ENCODE results near the gene ENGASE.
"Not testable (repeated sequence)": the region's sequence is repeated elsewhere in the genome, so short reads cannot be mapped to it uniquely, and the experiment has no call there.

The ENGASE gene

GRCh38 chr17:79029327-79030009, 45.2 kb upstream of the ENGASE start:
- Histone ChIP-seq H3F3A (ENCODE audit: insufficient read depth) (no peaks in the 10 kb centered on the region), H2AFZ (ENCODE audit: low read depth, low read length, severe bottlenecking) (no peak overlapping the region), H3K4me3 (ENCODE audit: insufficient read depth, low read length, poor library complexity, severe bottlenecking) (no peak overlapping the region), H3K79me2 (ENCODE audit: insufficient read depth, low read length) (no peaks in the 10 kb centered on the region), H3K27me3 (ENCODE audit: low read length) (no peaks in the 10 kb centered on the region), H3K9me2 (replicated peaks; ENCODE audit: insufficient read depth, low read length) (no peaks in the 10 kb centered on the region), H3K9me3 (ENCODE audit: insufficient read depth, low read length) (no peaks in the 10 kb centered on the region), H4K20me1 (ENCODE audit: low read depth, low read length) (no peaks in the 10 kb centered on the region), H3K36me3 (ENCODE audit: low read length) (no peaks in the 10 kb centered on the region), H3K4me2 (ENCODE audit: low read depth, low read length, poor library complexity, severe bottlenecking) (no peak overlapping the region), H3K27ac (ENCODE audit: low read depth, low read length) (no peak overlapping the region), H3K9ac (ENCODE audit: low read length) (no peak overlapping the region)
- TF ChIP-seq EZH2phosphoT487 (conservative IDR thresholded peaks at IDR 0.05; ENCODE audit: low read length) (no peak), CTCF (IDR thresholded peaks at IDR 0.05; ENCODE audit: insufficient read depth, low read length, poor library complexity, severe bottlenecking) (no peak)

- not testable (repeated sequence) for H3K4me2 ChIP-seq (ENCODE audit: low read depth, low read length, poor library complexity, severe bottlenecking); H3K27me3 ChIP-seq (ENCODE audit: low read length); H4K20me1 ChIP-seq (ENCODE audit: low read depth, low read length); H3K79me2 ChIP-seq (ENCODE audit: insufficient read depth, low read length); H3K9me2 ChIP-seq (replicated peaks; ENCODE audit: insufficient read depth, low read length); H2AFZ ChIP-seq (ENCODE audit: low read depth, low read length, severe bottlenecking); H3K27ac ChIP-seq (ENCODE audit: low read depth, low read length); H3K4me3 ChIP-seq (ENCODE audit: insufficient read depth, low read length, poor library complexity, severe bottlenecking); H3F3A ChIP-seq (ENCODE audit: insufficient read depth); H3K9ac ChIP-seq (ENCODE audit: low read length); H3K9me3 ChIP-seq (ENCODE audit: insufficient read depth, low read length); H3K36me3 ChIP-seq (ENCODE audit: low read length)
Observed at GRCh38 chr17:79030636-79031035, 44.0 kb upstream of the ENGASE start.

- Histone ChIP-seq H3K9me3 (ENCODE audit: insufficient read depth, low read length) (no peaks in the 10 kb centered on the region), H4K20me1 (ENCODE audit: low read depth, low read length) (no peaks in the 10 kb centered on the region), H3K79me2 (ENCODE audit: insufficient read depth, low read length) (no peaks in the 10 kb centered on the region), H3K4me2 (ENCODE audit: low read depth, low read length, poor library complexity, severe bottlenecking) (no peak overlapping the region), H3K9ac (ENCODE audit: low read length) (no peak overlapping the region), H3K27ac (ENCODE audit: low read depth, low read length) (no peak overlapping the region), H3K4me3 (ENCODE audit: insufficient read depth, low read length, poor library complexity, severe bottlenecking) (no peak overlapping the region), H2AFZ (ENCODE audit: low read depth, low read length, severe bottlenecking) (no peak overlapping the region), H3K36me3 (ENCODE audit: low read length) (no peaks in the 10 kb centered on the region), H3K27me3 (ENCODE audit: low read length) (no peaks in the 10 kb centered on the region), H3K9me2 (replicated peaks; ENCODE audit: insufficient read depth, low read length) (no peaks in the 10 kb centered on the region), H3F3A (ENCODE audit: insufficient read depth) (no peaks in the 10 kb centered on the region)
- TF ChIP-seq CTCF (IDR thresholded peaks at IDR 0.05; ENCODE audit: insufficient read depth, low read length, poor library complexity, severe bottlenecking) (no peak), EZH2phosphoT487 (conservative IDR thresholded peaks at IDR 0.05; ENCODE audit: low read length) (no peak)
Observed at GRCh38 chr17:79031996-79032875, 42.4 kb upstream of the ENGASE start.

All from SU-DHL-6 (cell line).